Upper lobe of left lung (tissue), 4 donors: ENCODE measurements around the gene MCTP2.
A peak's percentile ranks its signal among the peaks of the same experiment; 100 is the strongest.

Experiments used
- CTCF ChIP-seq, 6 experiments: fragments of 450-650 bp in 4 of 6; fragments of 200-600 bp in 2 of 6; sonication (generic) in 2 of 6; IDR thresholded peaks; one replicate each; pipeline ENCODE4 v1.5.1; 2016 to 2019; ENCODE audit warnings: antibody characterized with exemption in 6 of 6
- EP300 ChIP-seq, 4 donors: sonication (generic); formaldehyde crosslinking; IDR thresholded peaks; one replicate each; pipeline ENCODE4 v1.5.1; 2017; ENCODE audit warnings: antibody characterized with exemption in 4 of 4, control low read depth in 2 of 4
- POLR2A ChIP-seq, 4 donors: fragments of 450-650 bp; IDR thresholded peaks; one replicate each; pipeline ENCODE4 v1.5.1; 2016 to 2017; ENCODE audit warnings: antibody characterized with exemption in 4 of 4, mild to moderate bottlenecking in 2 of 4
- POLR2AphosphoS5 ChIP-seq, 2 donors: sonication (generic); formaldehyde crosslinking; IDR thresholded peaks; one replicate each; pipeline ENCODE4 v1.5.1; 2017; ENCODE audit warnings: antibody characterized with exemption in 2 of 2

DNA sequence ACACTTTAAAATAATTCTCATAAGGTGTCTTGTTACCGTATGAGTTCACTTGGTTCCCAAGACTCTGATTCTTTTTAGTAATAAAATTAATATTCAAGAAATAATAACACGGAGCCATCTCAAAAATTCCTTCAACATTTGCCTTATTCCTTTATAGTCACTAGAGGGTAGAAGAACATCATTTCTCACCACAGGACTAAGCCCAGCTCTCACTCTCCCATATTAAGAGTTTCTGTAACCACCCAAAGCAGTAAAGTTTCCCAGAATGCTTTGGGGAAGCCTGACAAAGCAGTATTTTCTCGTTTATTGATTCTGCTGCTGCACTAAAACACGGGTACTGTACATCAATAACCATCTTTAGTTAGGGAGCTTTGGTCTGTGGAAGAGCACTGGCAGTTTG is 114.9 kb downstream of the MCTP2 start:
- TF ChIP-seq POLR2A (IDR thresholded peaks at IDR 0.05) (no peak), CTCF (IDR thresholded peaks at IDR 0.05) (peak in 1 of 6 experiments; percentile 7), EP300 (IDR thresholded peaks at IDR 0.05) (no peak), POLR2AphosphoS5 (IDR thresholded peaks at IDR 0.05) (no peak)
